ENCODE results near the gene COL4A1.

Gene COL4A1

GRCh38 chr13:110240943-110241342 is 66.0 kb downstream of the COL4A1 start:
- TF ChIP-seq FOXP2 (optimal IDR thresholded peaks at IDR 0.05; ENCODE audit: borderline replicate concordance, extremely low read depth, extremely low read length, insufficient read depth) (no peak), POLR2AphosphoS5 (IDR thresholded peaks at IDR 0.05; ENCODE audit: low read depth, low read length) (no peak), SIN3A (IDR thresholded peaks at IDR 0.05; ENCODE audit: borderline replicate concordance, insufficient read depth, low read length) (no peak), REST (IDR thresholded peaks at IDR 0.05; ENCODE audit: insufficient read depth in 1 of 2, low read depth in 2 of 2, low read length in 2 of 2) (no peak), TAF1 (IDR thresholded peaks at IDR 0.05; ENCODE audit: borderline replicate concordance, insufficient read depth, low read length) (no peak)

GRCh38 chr13:110240352-110240751 is 66.6 kb downstream of the COL4A1 start:
- TF ChIP-seq POLR2AphosphoS5 (IDR thresholded peaks at IDR 0.05; ENCODE audit: low read depth, low read length) (no peak), FOXP2 (optimal IDR thresholded peaks at IDR 0.05; ENCODE audit: borderline replicate concordance, extremely low read depth, extremely low read length, insufficient read depth) (no peak), SIN3A (IDR thresholded peaks at IDR 0.05; ENCODE audit: borderline replicate concordance, insufficient read depth, low read length) (no peak), TAF1 (IDR thresholded peaks at IDR 0.05; ENCODE audit: borderline replicate concordance, insufficient read depth, low read length) (no peak), REST (IDR thresholded peaks at IDR 0.05; ENCODE audit: insufficient read depth in 1 of 2, low read depth in 2 of 2, low read length in 2 of 2) (no peak)

- TF ChIP-seq POLR2AphosphoS5 (IDR thresholded peaks at IDR 0.05; ENCODE audit: low read depth, low read length) (no peak), SIN3A (IDR thresholded peaks at IDR 0.05; ENCODE audit: borderline replicate concordance, insufficient read depth, low read length) (no peak), TAF1 (IDR thresholded peaks at IDR 0.05; ENCODE audit: borderline replicate concordance, insufficient read depth, low read length) (no peak), REST (IDR thresholded peaks at IDR 0.05; ENCODE audit: insufficient read depth in 1 of 2, low read depth in 2 of 2, low read length in 2 of 2) (no peak), FOXP2 (optimal IDR thresholded peaks at IDR 0.05; ENCODE audit: borderline replicate concordance, extremely low read depth, extremely low read length, insufficient read depth) (no peak)
Measured at GRCh38 chr13:110239280-110240125, 67.5 kb downstream of the COL4A1 start.

GRCh38 chr13:110238818-110239195 is 68.2 kb downstream of the COL4A1 start:
- TF ChIP-seq SIN3A (IDR thresholded peaks at IDR 0.05; ENCODE audit: borderline replicate concordance, insufficient read depth, low read length) (no peak), REST (IDR thresholded peaks at IDR 0.05; ENCODE audit: insufficient read depth in 1 of 2, low read depth in 2 of 2, low read length in 2 of 2) (no peak), FOXP2 (optimal IDR thresholded peaks at IDR 0.05; ENCODE audit: borderline replicate concordance, extremely low read depth, extremely low read length, insufficient read depth) (no peak), POLR2AphosphoS5 (IDR thresholded peaks at IDR 0.05; ENCODE audit: low read depth, low read length) (no peak), TAF1 (IDR thresholded peaks at IDR 0.05; ENCODE audit: borderline replicate concordance, insufficient read depth, low read length) (no peak)
